ENCODE data around the gene CYP51A1. TPM values are rescaled to one million over a fixed set of nuclear protein-coding genes. Genes with fewer than 3 reads are reported as not detected.

CYP51A1 gene
- total and polyA plus RNA-seq, 2 of the 13 experiments (the other 11 are each of a cell fraction or from before 2014, with no cell fraction given) = 15.4 to 260 TPM

DNA sequence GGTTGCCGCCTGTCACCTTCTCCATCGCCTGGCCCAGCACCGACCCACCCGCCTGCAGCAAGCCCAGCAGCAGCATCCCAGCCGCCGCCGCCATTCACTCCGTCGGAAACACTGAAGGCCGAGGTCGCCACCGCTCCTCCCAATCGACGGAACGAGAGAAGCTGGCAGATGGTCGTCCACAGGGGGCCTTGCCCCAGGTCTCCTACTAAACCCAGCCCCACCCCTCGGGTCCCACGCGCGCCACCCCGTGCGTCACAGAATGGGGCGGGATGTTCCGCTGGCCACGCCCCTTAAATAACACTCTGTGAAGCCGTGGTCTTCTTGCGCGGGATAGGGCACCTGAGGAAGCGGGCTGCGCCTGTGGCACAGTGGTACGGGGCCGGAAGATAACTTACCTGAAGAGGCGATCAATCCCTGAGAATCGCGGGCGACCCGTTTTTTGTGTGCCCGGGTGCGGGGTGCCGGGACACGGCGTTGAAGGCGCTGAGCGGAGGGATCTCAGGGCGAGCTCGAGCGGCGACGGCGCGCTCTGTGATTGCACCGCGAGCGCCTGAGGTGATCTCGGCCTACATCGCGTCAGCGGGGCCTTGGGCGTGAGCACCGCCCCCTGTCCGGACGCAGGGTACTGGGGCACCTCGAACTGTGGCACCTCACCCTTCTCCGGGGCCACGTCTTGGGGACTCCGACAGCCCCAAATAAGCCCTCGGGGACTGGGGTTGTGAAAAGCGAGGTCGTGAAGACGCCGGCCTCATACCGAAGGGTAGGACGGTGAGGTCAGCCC is at the start of gene CYP51A1 (continued):
- TF ChIP-seq, protein P1, sequence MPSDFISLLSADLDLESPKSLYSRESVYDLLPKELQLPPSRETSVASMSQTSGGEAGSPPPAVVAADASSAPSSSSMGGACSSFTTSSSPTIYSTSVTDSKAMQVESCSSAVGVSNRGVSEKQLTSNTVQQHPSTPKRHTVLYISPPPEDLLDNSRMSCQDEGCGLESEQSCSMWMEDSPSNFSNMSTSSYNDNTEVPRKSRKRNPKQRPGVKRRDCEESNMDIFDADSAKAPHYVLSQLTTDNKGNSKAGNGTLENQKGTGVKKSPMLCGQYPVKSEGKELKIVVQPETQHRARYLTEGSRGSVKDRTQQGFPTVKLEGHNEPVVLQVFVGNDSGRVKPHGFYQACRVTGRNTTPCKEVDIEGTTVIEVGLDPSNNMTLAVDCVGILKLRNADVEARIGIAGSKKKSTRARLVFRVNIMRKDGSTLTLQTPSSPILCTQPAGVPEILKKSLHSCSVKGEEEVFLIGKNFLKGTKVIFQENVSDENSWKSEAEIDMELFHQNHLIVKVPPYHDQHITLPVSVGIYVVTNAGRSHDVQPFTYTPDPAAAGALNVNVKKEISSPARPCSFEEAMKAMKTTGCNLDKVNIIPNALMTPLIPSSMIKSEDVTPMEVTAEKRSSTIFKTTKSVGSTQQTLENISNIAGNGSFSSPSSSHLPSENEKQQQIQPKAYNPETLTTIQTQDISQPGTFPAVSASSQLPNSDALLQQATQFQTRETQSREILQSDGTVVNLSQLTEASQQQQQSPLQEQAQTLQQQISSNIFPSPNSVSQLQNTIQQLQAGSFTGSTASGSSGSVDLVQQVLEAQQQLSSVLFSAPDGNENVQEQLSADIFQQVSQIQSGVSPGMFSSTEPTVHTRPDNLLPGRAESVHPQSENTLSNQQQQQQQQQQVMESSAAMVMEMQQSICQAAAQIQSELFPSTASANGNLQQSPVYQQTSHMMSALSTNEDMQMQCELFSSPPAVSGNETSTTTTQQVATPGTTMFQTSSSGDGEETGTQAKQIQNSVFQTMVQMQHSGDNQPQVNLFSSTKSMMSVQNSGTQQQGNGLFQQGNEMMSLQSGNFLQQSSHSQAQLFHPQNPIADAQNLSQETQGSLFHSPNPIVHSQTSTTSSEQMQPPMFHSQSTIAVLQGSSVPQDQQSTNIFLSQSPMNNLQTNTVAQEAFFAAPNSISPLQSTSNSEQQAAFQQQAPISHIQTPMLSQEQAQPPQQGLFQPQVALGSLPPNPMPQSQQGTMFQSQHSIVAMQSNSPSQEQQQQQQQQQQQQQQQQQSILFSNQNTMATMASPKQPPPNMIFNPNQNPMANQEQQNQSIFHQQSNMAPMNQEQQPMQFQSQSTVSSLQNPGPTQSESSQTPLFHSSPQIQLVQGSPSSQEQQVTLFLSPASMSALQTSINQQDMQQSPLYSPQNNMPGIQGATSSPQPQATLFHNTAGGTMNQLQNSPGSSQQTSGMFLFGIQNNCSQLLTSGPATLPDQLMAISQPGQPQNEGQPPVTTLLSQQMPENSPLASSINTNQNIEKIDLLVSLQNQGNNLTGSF (CRISPR knock-in tag; IDR thresholded peaks at IDR 0.05) = peak; percentile 24; the same call in 1 of the 2 replicates
- TF ChIP-seq, protein P2, sequence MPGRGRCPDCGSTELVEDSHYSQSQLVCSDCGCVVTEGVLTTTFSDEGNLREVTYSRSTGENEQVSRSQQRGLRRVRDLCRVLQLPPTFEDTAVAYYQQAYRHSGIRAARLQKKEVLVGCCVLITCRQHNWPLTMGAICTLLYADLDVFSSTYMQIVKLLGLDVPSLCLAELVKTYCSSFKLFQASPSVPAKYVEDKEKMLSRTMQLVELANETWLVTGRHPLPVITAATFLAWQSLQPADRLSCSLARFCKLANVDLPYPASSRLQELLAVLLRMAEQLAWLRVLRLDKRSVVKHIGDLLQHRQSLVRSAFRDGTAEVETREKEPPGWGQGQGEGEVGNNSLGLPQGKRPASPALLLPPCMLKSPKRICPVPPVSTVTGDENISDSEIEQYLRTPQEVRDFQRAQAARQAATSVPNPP (CRISPR knock-in tag; IDR thresholded peaks at IDR 0.05) = peak; percentile 89
- TF ChIP-seq, protein P3, sequence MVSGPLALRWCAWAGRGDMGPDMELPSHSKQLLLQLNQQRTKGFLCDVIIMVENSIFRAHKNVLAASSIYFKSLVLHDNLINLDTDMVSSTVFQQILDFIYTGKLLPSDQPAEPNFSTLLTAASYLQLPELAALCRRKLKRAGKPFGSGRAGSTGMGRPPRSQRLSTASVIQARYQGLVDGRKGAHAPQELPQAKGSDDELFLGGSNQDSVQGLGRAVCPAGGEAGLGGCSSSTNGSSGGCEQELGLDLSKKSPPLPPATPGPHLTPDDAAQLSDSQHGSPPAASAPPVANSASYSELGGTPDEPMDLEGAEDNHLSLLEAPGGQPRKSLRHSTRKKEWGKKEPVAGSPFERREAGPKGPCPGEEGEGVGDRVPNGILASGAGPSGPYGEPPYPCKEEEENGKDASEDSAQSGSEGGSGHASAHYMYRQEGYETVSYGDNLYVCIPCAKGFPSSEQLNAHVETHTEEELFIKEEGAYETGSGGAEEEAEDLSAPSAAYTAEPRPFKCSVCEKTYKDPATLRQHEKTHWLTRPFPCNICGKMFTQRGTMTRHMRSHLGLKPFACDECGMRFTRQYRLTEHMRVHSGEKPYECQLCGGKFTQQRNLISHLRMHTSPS (CRISPR knock-in tag; IDR thresholded peaks at IDR 0.05; ENCODE audit: low read depth) = peak; percentile 81
- TF ChIP-seq AGO2 (optimal IDR thresholded peaks at IDR 0.05; ENCODE audit: low read depth, low read length) (peak; percentile 93), KLF13 (CRISPR knock-in tag; IDR thresholded peaks at IDR 0.05) (no peak), ZNF678 (CRISPR knock-in tag; IDR thresholded peaks at IDR 0.05) (peak; percentile 51; the same call in 1 of the 2 replicates), FOXK2 (IDR thresholded peaks at IDR 0.05) (no peak), ISL2 (CRISPR knock-in tag; IDR thresholded peaks at IDR 0.05) (peak; percentile 11; the same call in 1 of the 2 replicates), HIVEP1 (CRISPR knock-in tag; IDR thresholded peaks at IDR 0.05) (peak; percentile 80), FOXO1 (CRISPR knock-in tag; IDR thresholded peaks at IDR 0.05) (no peak), ZNF775 (CRISPR knock-in tag; IDR thresholded peaks at IDR 0.05; ENCODE audit: borderline replicate concordance) (no peak; the same call in 1 of the 2 replicates)
- TF ChIP-seq, protein P4, sequence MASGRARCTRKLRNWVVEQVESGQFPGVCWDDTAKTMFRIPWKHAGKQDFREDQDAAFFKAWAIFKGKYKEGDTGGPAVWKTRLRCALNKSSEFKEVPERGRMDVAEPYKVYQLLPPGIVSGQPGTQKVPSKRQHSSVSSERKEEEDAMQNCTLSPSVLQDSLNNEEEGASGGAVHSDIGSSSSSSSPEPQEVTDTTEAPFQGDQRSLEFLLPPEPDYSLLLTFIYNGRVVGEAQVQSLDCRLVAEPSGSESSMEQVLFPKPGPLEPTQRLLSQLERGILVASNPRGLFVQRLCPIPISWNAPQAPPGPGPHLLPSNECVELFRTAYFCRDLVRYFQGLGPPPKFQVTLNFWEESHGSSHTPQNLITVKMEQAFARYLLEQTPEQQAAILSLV (CRISPR knock-in tag; IDR thresholded peaks at IDR 0.05; ENCODE audit: borderline replicate concordance) = no peak
- TF ChIP-seq, protein P5, sequence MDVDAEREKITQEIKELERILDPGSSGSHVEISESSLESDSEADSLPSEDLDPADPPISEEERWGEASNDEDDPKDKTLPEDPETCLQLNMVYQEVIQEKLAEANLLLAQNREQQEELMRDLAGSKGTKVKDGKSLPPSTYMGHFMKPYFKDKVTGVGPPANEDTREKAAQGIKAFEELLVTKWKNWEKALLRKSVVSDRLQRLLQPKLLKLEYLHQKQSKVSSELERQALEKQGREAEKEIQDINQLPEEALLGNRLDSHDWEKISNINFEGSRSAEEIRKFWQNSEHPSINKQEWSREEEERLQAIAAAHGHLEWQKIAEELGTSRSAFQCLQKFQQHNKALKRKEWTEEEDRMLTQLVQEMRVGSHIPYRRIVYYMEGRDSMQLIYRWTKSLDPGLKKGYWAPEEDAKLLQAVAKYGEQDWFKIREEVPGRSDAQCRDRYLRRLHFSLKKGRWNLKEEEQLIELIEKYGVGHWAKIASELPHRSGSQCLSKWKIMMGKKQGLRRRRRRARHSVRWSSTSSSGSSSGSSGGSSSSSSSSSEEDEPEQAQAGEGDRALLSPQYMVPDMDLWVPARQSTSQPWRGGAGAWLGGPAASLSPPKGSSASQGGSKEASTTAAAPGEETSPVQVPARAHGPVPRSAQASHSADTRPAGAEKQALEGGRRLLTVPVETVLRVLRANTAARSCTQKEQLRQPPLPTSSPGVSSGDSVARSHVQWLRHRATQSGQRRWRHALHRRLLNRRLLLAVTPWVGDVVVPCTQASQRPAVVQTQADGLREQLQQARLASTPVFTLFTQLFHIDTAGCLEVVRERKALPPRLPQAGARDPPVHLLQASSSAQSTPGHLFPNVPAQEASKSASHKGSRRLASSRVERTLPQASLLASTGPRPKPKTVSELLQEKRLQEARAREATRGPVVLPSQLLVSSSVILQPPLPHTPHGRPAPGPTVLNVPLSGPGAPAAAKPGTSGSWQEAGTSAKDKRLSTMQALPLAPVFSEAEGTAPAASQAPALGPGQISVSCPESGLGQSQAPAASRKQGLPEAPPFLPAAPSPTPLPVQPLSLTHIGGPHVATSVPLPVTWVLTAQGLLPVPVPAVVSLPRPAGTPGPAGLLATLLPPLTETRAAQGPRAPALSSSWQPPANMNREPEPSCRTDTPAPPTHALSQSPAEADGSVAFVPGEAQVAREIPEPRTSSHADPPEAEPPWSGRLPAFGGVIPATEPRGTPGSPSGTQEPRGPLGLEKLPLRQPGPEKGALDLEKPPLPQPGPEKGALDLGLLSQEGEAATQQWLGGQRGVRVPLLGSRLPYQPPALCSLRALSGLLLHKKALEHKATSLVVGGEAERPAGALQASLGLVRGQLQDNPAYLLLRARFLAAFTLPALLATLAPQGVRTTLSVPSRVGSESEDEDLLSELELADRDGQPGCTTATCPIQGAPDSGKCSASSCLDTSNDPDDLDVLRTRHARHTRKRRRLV (CRISPR knock-in tag; IDR thresholded peaks at IDR 0.05) = peak; percentile 95

All from HepG2 (cell line).